Naive thymus-derived CD4-positive, alpha-beta T cell (primary cell): Measurements from ENCODE around the gene KIAA0232. TPM values are rescaled to one million over a fixed set of nuclear protein-coding genes. Genes with fewer than 3 reads are reported as not detected.

ENCODE experiments used
- ATAC-seq: fragments of 150-1000 bp; cut with Tn5 transposase; 2 replicates; pipeline ENCODE4 v1.10.0; 2021; ENCODE audit warnings: mild to moderate bottlenecking, moderate library complexity
- CTCF ChIA-PET: fragments of 350-600 bp; sonication (Branson Sonifier 250); formaldehyde crosslinking; loops from one replicate; lab custom pipeline; 2021; ENCODE audit warnings: antibody characterized with exemption; lab: Charles Lee
- POLR2A ChIA-PET: fragments of 350-600 bp; sonication (Branson Sonifier 250); formaldehyde crosslinking; loops from one replicate; lab custom pipeline; 2021; ENCODE audit warnings: antibody characterized with exemption, inconsistent platforms; lab: Charles Lee
- DNase-seq, 9 donors: peaks; one replicate each; pipeline versions ENCODE4 v3.0.0 to v3.0.0-alpha.2; 2020 to 2022; ENCODE audit warnings: mixed read lengths in 1 of 9
- H3K27ac ChIP-seq: one replicate; pipeline ENCODE4 v1.7.0; 2013; ENCODE audit warnings: mild to moderate bottlenecking, low read depth, low read length, moderate library complexity
- H3K27me3 ChIP-seq, 2 donors: one replicate each; pipeline ENCODE4 v1.7.0; 2013; ENCODE audit warnings: low read length in 2 of 2, mild to moderate bottlenecking in 2 of 2, moderate library complexity in 2 of 2; ENCODE audit not compliant: control insufficient read depth in 2 of 2, insufficient read depth in 2 of 2
- H3K36me3 ChIP-seq, 3 experiments: 1 replicate in 2 of 3; 2 replicates in 1 of 3; pipeline ENCODE4 v1.7.0; 2013; ENCODE audit warnings: low read length in 3 of 3, mild to moderate bottlenecking in 3 of 3, moderate library complexity in 1 of 3; ENCODE audit not compliant: insufficient read depth in 3 of 3, control insufficient read depth in 2 of 3
- H3K4me1 ChIP-seq, 2 donors: one replicate each; pipeline ENCODE4 v1.7.0; 2013; ENCODE audit warnings: low read length in 2 of 2, mild to moderate bottlenecking in 2 of 2, moderate library complexity in 1 of 2; ENCODE audit not compliant: control insufficient read depth in 2 of 2, insufficient read depth in 2 of 2
- H3K4me3 ChIP-seq: 2 replicates; pipeline ENCODE4 v1.7.0; 2013; ENCODE audit warnings: mild to moderate bottlenecking, low read length
- H3K9me3 ChIP-seq, 3 experiments: 1 replicate in 2 of 3; 2 replicates in 1 of 3; pipeline ENCODE4 v1.7.0; 2013; ENCODE audit warnings: low read length in 3 of 3; ENCODE audit not compliant: control insufficient read depth in 2 of 3
- H3K27ac Mint-ChIP-seq, 9 donors: one replicate each; pipeline ENCODE4 v1.8.0; 2020 to 2022; ENCODE audit warnings: mixed read lengths in 9 of 9, mild to moderate bottlenecking in 8 of 9, moderate library complexity in 5 of 9, inconsistent platforms in 2 of 9
- H3K27me3 Mint-ChIP-seq, 5 donors: one replicate each; pipeline ENCODE4 v1.8.0; 2021 to 2022; ENCODE audit warnings: mixed read lengths in 5 of 5, mild to moderate bottlenecking in 1 of 5
- H3K36me3 Mint-ChIP-seq, 5 donors: one replicate each; pipeline ENCODE4 v1.8.0; 2020 to 2022; ENCODE audit warnings: mixed read lengths in 5 of 5, mild to moderate bottlenecking in 3 of 5, inconsistent platforms in 1 of 5
- H3K4me1 Mint-ChIP-seq, 7 donors: one replicate each; pipeline ENCODE4 v1.8.0; 2020 to 2022; ENCODE audit warnings: mixed read lengths in 7 of 7, mild to moderate bottlenecking in 3 of 7, inconsistent platforms in 1 of 7
- H3K4me3 Mint-ChIP-seq, 10 donors: one replicate each; pipeline ENCODE4 v1.8.0; 2020 to 2022; ENCODE audit warnings: mild to moderate bottlenecking in 10 of 10, mixed read lengths in 10 of 10, moderate library complexity in 6 of 10, inconsistent platforms in 2 of 10
- H3K9me3 Mint-ChIP-seq, 11 donors: one replicate each; pipeline ENCODE4 v1.8.0; 2020 to 2022; ENCODE audit warnings: mixed read lengths in 11 of 11, mild to moderate bottlenecking in 4 of 11, inconsistent platforms in 1 of 11, moderate library complexity in 1 of 11
- intact Hi-C, 2 donors: fragments of 100-400 bp; cut with micrococcal nuclease; formaldehyde crosslinking; loops; one replicate each; pipeline ENCODE4 v1.15.1; 2023
- polyA plus RNA-seq, 2 donors: library from polyadenylated mRNA; unstranded; fragments of 300-500 nt; fragmentation: Illumina TruSeq; gene quantifications; one replicate each; pipeline ENCODE4 v1.2.3, GENCODE V29; 2021
- total RNA-seq, 6 experiments: library from RNA in 5 of 6; stranded (reverse) in 5 of 6; gene quantifications; 1 replicate in 5 of 6; 2 replicates in 1 of 6; pipeline ENCODE4 v1.2.3 and lab custom pipeline; 2021 to 2026

Gene KIAA0232
- total and polyA plus RNA-seq, 7 experiments from 2014 or later, result 12.0 to 24.2 (median 17.2) TPM

GRCh38 chr4:6764976-6765620 is 17.4 kb upstream of the KIAA0232 start:
- Histone ChIP-seq H3K27ac (no peak overlapping the region), H3K4me3 (no peak overlapping the region), H3K36me3 (no peaks in the 10 kb centered on the region), H3K4me1 (peaks cover 4 to 16% of the 10 kb centered on the region in 2 donors), H3K9me3 (no peaks in the 10 kb centered on the region), H3K27me3 (no peaks in the 10 kb centered on the region)
- ATAC-seq, result no peak
- intact Hi-C loops, result no loop called here
- H3K36me3 Mint-ChIP-seq, result no peaks in the 10 kb centered on the region
- no peak overlapping the region for H3K4me3 Mint-ChIP-seq
- no peaks in the 10 kb centered on the region for H3K9me3 Mint-ChIP-seq
- ChIA-PET POLR2A (interaction anchor here (0.7 kb wide), 1 partner anchor 16 kb away, joined by 3 read pairs; no protein-coding TSS in a partner anchor), CTCF (interaction anchor here (0.7 kb wide), 1 partner anchor 150 kb away, joined by 3 read pairs; no protein-coding TSS in a partner anchor)
- DNase-seq, result no peak
- peaks cover 7 to 31% (median 14%) of the 10 kb centered on the region in 7 donors for H3K4me1 Mint-ChIP-seq
- H3K27me3 Mint-ChIP-seq, result peaks cover 0 to 21% (median 0%) of the 10 kb centered on the region in 5 donors
- peak overlapping the region in 1 of 9 donors; percentile 86 for H3K27ac Mint-ChIP-seq

- H3K27ac Mint-ChIP-seq, result no peak overlapping the region
- peaks cover 7 to 31% (median 14%) of the 10 kb centered on the region in 7 donors for H3K4me1 Mint-ChIP-seq
- Histone ChIP-seq H3K36me3 (no peaks in the 10 kb centered on the region), H3K4me3 (no peak overlapping the region), H3K9me3 (no peaks in the 10 kb centered on the region), H3K4me1 (peaks cover 4 to 16% of the 10 kb centered on the region in 2 donors), H3K27ac (no peak overlapping the region), H3K27me3 (no peaks in the 10 kb centered on the region)
- DNase-seq (no peak), ATAC-seq (no peak)
- ChIA-PET CTCF (no interaction called here), POLR2A (interaction anchor here (0.7 kb wide), 1 partner anchor 15 kb away, joined by 3 read pairs; no protein-coding TSS in a partner anchor)
- peaks cover 0 to 21% (median 0%) of the 10 kb centered on the region in 5 donors for H3K27me3 Mint-ChIP-seq
- no peaks in the 10 kb centered on the region for H3K36me3 Mint-ChIP-seq
- intact Hi-C loops, result no loop called here
- no peaks in the 10 kb centered on the region for H3K9me3 Mint-ChIP-seq
- no peak overlapping the region for H3K4me3 Mint-ChIP-seq
Measured at GRCh38 chr4:6765703-6766102, 16.8 kb upstream of the KIAA0232 start.

DNA sequence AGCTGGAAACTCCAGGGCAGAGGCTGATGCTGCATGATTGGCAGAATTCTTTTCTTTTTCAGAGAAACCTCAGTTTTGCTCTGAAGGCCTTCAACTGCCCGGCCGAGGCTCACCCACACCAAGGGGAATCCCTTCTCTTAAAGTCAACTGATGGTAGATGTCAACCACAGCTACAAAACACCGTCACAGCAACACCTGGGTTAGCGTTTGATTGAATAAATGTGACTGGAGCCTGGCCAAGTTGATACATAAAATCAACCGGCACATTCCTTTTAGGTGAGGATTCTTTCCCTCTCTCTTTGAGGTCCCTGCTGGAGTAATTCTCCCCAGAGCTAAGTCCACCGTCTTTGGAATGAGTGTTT is 15.2 kb upstream of the KIAA0232 start:
- Histone ChIP-seq H3K36me3 (no peaks in the 10 kb centered on the region), H3K27me3 (no peaks in the 10 kb centered on the region), H3K27ac (no peak overlapping the region), H3K4me3 (no peak overlapping the region), H3K4me1 (peaks cover 4 to 16% of the 10 kb centered on the region in 2 donors), H3K9me3 (no peaks in the 10 kb centered on the region)
- no peak overlapping the region for H3K27ac Mint-ChIP-seq
- ChIA-PET CTCF (interaction anchor here (0.6 kb wide), 1 partner anchor 13 kb away, joined by 3 read pairs; no protein-coding TSS in a partner anchor), POLR2A (interaction anchor here (1.5 to 3.5 kb wide), 2 partner anchors 9 to 14 kb away, joined by 3 to 15 read pairs; partner anchors contain the start of gene KIAA0232)
- peaks cover 0 to 21% (median 0%) of the 10 kb centered on the region in 5 donors for H3K27me3 Mint-ChIP-seq
- intact Hi-C loops, result no loop called here
- H3K9me3 Mint-ChIP-seq, result no peaks in the 10 kb centered on the region
- H3K4me1 Mint-ChIP-seq, result peaks cover 7 to 27% (median 14%) of the 10 kb centered on the region in 7 donors
- H3K4me3 Mint-ChIP-seq, result no peak overlapping the region
- ATAC-seq (no peak), DNase-seq (no peak)
- H3K36me3 Mint-ChIP-seq, result no peaks in the 10 kb centered on the region

GRCh38 chr4:6767748-6768538 is 14.6 kb upstream of the KIAA0232 start:
- Histone ChIP-seq H3K36me3 (no peaks in the 10 kb centered on the region), H3K4me1 (peaks cover 4 to 16% of the 10 kb centered on the region in 2 donors), H3K9me3 (no peaks in the 10 kb centered on the region), H3K4me3 (no peak overlapping the region), H3K27ac (no peak overlapping the region), H3K27me3 (no peaks in the 10 kb centered on the region)
- H3K27me3 Mint-ChIP-seq, result peaks cover 0 to 21% (median 0%) of the 10 kb centered on the region in 5 donors
- no peak overlapping the region for H3K4me3 Mint-ChIP-seq
- no peaks in the 10 kb centered on the region for H3K36me3 Mint-ChIP-seq
- H3K9me3 Mint-ChIP-seq, result no peaks in the 10 kb centered on the region
- CTCF ChIA-PET, result interaction anchor here (0.6 to 1.6 kb wide), 3 partner anchors 12 to 106 kb away, joined by 3 to 4 read pairs (median 3); no protein-coding TSS in a partner anchor
- ATAC-seq (peak; percentile 21), DNase-seq (no peak)
- no peak overlapping the region for H3K27ac Mint-ChIP-seq
- intact Hi-C loops, result no loop called here
- H3K4me1 Mint-ChIP-seq, result peaks cover 7 to 27% (median 14%) of the 10 kb centered on the region in 7 donors
- POLR2A ChIA-PET, result interaction anchor here (0.6 to 3.5 kb wide), 7 partner anchors 10 to 28 kb away, joined by 3 to 15 read pairs (median 4); partner anchors contain the start of gene KIAA0232

- ATAC-seq (peak; percentile 76), DNase-seq (no peak)
- peaks cover 0 to 19% (median 0%) of the 10 kb centered on the region in 5 donors for H3K27me3 Mint-ChIP-seq
- intact Hi-C loops, result no loop called here
- Histone ChIP-seq H3K36me3 (no peaks in the 10 kb centered on the region), H3K27me3 (no peaks in the 10 kb centered on the region), H3K4me1 (peaks cover 4 to 16% of the 10 kb centered on the region in 2 donors), H3K9me3 (no peaks in the 10 kb centered on the region), H3K27ac (no peak overlapping the region), H3K4me3 (no peak overlapping the region)
- H3K9me3 Mint-ChIP-seq, result no peaks in the 10 kb centered on the region
- ChIA-PET POLR2A (interaction anchor here (0.6 to 3.5 kb wide), 8 partner anchors 9 to 27 kb away, joined by 3 to 15 read pairs (median 4); partner anchors contain the start of gene KIAA0232), CTCF (interaction anchor here (1.4 to 1.6 kb wide), 2 partner anchors 12 to 105 kb away, joined by 3 to 4 read pairs; no protein-coding TSS in a partner anchor)
- H3K4me3 Mint-ChIP-seq, result peak overlapping the region in 4 of 10 donors; percentile 9 to 61 (median 41)
- peak overlapping the region in 1 of 9 donors; percentile 36 for H3K27ac Mint-ChIP-seq
- H3K36me3 Mint-ChIP-seq, result no peaks in the 10 kb centered on the region
- peaks cover 7 to 24% (median 14%) of the 10 kb centered on the region in 7 donors for H3K4me1 Mint-ChIP-seq
Measured at GRCh38 chr4:6768539-6768905, 14.0 kb upstream of the KIAA0232 start.
